ENCODE measurements around the gene ADARB2. TPM values are rescaled to one million over a fixed set of nuclear protein-coding genes. Genes with fewer than 3 reads are reported as not detected.

ADARB2 gene
- total RNA-seq, 1 donor from 2014 or later: 0.11 TPM

DNA sequence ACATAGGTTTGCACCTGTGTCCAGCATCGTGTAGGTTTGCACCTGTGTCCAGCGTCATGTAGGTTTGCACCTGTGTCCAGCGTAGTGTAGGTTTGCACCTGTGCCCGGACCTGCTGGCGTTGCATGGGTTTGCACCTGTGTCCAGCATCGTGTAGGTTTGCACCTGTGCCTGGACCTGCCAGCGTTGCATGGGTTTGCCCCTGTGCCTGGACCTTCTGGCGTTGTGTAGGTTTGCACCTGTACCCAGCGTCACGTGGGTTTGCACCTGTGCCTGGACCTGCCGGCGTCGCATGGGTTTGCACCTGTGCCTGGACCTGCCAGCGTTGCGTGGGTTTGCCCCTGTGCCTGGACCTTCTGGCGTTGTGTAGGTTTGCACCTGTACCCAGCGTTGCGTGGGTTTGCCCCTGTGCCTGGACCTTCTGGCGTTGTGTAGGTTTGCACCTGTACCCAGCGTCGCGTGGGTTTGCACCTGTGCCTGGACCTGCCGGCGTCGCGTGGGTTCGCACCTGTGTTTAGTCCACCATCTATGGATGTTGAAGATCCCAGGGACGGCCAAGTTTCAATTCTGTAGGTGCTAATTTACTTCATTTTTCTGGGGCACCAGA, 523.2 kb downstream of the ADARB2 start:
- no peak for DNase-seq
- no peak overlapping the region for H3K27ac ChIP-seq (replicated peaks)
- H3K27me3 ChIP-seq (ENCODE audit: low read depth): peaks cover 26% of the 10 kb centered on the region
- H3K4me1 ChIP-seq: no peaks in the 10 kb centered on the region
- no peak overlapping the region for H3K4me3 ChIP-seq
- intact Hi-C loops (cut with micrococcal nuclease): no loop called here
- no peaks in the 10 kb centered on the region for H3K36me3 ChIP-seq
- no peak for TF ChIP-seq CTCF (IDR thresholded peaks at IDR 0.05; ENCODE audit: borderline replicate concordance)
- no peaks in the 10 kb centered on the region for H3K9me3 ChIP-seq (replicated peaks)

- no peaks in the 10 kb centered on the region for H3K36me3 ChIP-seq
- no peaks in the 10 kb centered on the region for H3K9me3 ChIP-seq (replicated peaks)
- no peak overlapping the region for H3K27ac ChIP-seq (replicated peaks)
- intact Hi-C loops (cut with micrococcal nuclease): no loop called here
- H3K27me3 ChIP-seq (ENCODE audit: low read depth): peaks cover 26% of the 10 kb centered on the region
- DNase-seq: no peak
- no peak for TF ChIP-seq CTCF (IDR thresholded peaks at IDR 0.05; ENCODE audit: borderline replicate concordance)
- no peak overlapping the region for H3K4me3 ChIP-seq
- H3K4me1 ChIP-seq: no peaks in the 10 kb centered on the region
Observed at GRCh38 chr10:1213252-1214070, 523.9 kb downstream of the ADARB2 start.

DNA sequence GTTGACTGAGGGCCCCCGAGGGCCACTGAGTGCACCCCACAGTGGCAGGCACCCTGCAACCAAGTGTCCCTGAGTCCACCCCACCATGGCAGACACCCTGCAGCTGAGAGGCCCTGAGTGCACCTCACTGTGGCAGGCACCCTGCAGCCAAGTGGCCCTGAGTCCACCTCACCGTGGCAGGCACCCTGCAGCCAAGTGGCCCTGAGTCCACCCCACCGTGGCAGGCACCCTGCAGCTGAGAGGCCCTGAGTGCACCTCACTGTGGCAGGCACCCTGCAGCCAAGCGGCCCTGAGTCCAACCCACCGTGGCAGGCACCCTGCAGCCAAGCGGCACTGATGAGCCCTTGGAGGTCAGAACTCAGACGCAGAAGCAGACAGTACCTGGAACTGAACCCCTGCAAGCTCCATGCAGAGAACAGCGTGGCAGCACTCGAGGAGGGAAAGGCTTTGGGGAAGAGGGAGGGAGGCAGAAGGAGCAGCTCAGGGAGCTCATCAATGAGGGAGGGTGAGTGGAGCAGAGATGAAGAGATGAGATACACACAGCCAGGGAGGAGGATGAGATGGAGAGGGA, 524.7 kb downstream of the ADARB2 start:
- no peaks in the 10 kb centered on the region for H3K36me3 ChIP-seq
- peaks cover 26% of the 10 kb centered on the region for H3K27me3 ChIP-seq (ENCODE audit: low read depth)
- H3K4me1 ChIP-seq: no peaks in the 10 kb centered on the region
- DNase-seq: no peak
- no peak overlapping the region for H3K27ac ChIP-seq (replicated peaks)
- H3K9me3 ChIP-seq (replicated peaks): no peaks in the 10 kb centered on the region
- TF ChIP-seq CTCF (IDR thresholded peaks at IDR 0.05; ENCODE audit: borderline replicate concordance): no peak
- intact Hi-C loops (cut with micrococcal nuclease): no loop called here
- no peak overlapping the region for H3K4me3 ChIP-seq

GRCh38 chr10:1211844-1212570, 525.3 kb downstream of the ADARB2 start:
- Histone ChIP-seq H3K27me3 (ENCODE audit: low read depth) (peaks cover 26% of the 10 kb centered on the region), H3K36me3 (no peaks in the 10 kb centered on the region), H3K4me1 (no peaks in the 10 kb centered on the region), H3K4me3 (no peak overlapping the region), H3K27ac (replicated peaks) (no peak overlapping the region), H3K9me3 (replicated peaks) (no peaks in the 10 kb centered on the region)
- intact Hi-C loops (cut with micrococcal nuclease): no loop called here
- TF ChIP-seq CTCF (IDR thresholded peaks at IDR 0.05; ENCODE audit: borderline replicate concordance): no peak
- DNase-seq: no peak

DNA sequence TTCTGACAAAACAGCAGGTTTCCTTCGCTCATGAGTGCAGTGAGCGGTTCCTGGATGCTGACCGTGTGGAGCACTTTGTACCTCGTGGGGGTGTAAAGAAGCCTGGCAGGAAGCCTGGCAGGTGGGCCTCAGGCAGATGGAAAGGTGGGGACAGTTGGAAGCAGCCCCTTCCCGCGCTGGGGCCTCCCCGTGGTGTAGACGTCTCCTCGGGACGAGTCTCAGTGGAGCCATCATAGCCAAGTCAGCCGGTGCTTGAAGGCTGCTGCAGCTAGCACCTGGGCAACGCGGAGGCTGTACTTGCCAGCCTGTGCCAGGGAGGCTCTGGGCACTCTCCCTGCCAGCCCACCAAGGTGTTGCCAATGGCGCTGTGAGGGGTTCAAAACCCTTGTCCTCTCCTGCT, 526.7 kb downstream of the ADARB2 start:
- no peak overlapping the region for H3K4me3 ChIP-seq
- H3K27ac ChIP-seq (replicated peaks): no peak overlapping the region
- peaks cover 26% of the 10 kb centered on the region for H3K27me3 ChIP-seq (ENCODE audit: low read depth)
- intact Hi-C loops (cut with micrococcal nuclease): no loop called here
- no peak for DNase-seq
- TF ChIP-seq CTCF (IDR thresholded peaks at IDR 0.05; ENCODE audit: borderline replicate concordance): no peak
- no peaks in the 10 kb centered on the region for H3K4me1 ChIP-seq
- H3K9me3 ChIP-seq (replicated peaks): no peaks in the 10 kb centered on the region
- no peaks in the 10 kb centered on the region for H3K36me3 ChIP-seq

Data from left ventricle myocardium inferior (tissue), 1 donor.